HPDE6-E6E7 (cell line): Measurements from ENCODE around the gene POLA2.

Experiments
- DNase-seq: peaks from one replicate; pipeline ENCODE4 v3.0.0; 2011; ENCODE audit warnings: missing footprints; ENCODE audit errors: extremely low spot score

POLA2 gene

DNA sequence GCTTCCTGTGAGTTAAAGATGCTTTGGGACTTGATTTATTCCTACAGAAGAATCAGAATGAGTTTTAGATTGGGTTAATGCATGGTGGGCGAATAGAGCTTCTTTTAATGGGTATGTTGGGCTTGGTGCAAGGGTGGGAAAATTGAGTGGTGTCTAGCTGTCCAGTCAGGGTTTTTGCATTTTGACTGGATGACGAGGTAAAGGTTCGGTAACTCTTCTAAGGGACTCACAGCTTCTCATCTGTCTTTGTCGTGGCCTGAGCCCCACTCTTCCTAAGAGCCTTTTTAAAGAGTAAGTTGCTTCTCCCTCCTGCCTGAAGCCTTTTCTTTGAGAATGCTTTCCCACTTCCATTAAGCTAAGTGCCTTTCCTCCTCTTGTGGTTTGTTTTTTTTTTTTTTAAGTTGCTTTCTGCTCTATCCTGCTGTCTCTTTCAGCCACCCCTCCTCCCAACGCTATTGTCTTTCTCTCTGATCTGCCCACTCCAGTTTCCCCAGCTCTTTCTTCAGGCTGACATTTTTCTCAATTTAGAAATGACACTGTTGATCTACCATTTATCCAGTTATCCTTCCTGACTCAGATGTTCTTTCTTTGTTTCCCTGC, 73.0 kb downstream of the POLA2 start:
- DNase-seq, result no peak

DNA sequence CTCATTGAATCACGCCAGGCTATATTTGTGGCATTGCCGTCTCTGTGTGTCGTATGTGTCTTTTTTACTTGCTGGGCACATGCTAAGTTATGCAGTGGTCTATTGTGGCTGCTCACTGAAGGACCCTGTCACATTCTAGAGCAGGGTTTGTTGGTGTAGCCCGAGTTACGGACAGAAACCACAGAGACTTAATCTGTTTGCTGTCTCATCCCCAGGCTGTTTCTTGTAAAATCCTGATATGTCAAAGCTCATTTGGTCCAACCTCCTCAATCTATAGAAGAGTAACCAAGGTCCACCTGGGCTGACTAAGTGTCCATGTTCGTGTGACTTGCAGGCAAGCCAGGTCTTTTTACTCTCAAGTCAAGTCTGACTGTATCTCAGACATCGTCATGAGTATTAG, 76.9 kb downstream of the POLA2 start:
- no peak for DNase-seq

DNA sequence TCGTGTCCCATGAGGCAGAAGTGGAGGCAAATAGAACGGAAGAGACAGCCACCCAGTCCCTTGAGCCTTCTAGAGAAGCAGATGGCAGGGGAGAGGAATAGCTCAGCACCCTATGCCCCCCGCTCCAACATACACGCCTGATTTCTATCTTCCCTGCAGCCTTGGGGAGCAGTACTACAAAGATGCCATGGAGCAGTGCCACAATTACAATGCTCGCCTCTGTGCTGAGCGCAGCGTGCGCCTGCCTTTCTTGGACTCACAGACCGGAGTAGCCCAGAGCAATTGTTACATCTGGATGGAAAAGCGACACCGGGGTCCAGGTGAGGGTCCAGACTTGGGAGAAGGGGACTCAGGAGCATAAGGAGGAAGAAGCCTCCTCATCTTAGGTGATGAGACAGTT, 78.5 kb downstream of the POLA2 start:
- DNase-seq, result no peak

DNA sequence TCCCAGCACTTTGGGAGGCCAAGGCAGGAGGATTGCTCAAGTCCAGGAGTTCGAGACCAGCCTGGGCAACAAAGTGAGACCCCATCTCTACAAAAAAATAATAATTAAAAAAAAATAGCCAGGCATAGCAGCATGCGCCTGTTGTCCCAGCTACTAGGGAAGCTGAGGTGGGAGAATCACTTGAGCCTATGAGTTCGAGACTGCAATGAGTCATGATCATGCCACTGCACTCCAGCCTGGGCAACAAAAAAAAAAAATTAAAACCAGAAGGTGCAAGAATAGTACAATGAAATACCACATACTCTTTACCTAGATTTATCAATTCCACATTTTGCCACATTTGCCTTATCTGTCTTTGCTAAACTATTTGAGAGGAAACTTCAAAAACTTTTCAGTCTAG, 80.1 kb downstream of the POLA2 start:
- DNase-seq, result no peak
